ENCODE results near the gene MIPEP.

DNA sequence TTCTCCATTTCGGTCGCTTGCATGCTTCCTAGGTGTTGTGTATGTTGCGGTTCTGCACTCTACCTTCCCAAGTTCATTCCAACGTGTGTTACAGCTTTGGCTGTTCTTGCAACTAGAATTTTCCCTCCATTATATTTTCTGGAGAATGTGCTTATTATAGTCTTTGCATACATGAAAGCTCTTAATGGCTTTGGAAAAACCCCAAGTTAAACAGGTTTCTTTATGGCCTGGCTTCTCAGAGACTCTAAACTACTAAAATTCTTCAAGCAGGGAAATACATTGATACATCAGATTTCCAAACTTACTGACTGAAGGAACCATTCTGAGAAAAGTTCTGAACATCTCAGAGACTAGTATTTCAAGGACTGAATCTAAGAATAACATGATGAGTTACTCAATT is 11.9 kb downstream of the MIPEP start:
- TF ChIP-seq POLR2AphosphoS5 (IDR thresholded peaks at IDR 0.05): no peak
- TF ChIP-seq, protein P1, sequence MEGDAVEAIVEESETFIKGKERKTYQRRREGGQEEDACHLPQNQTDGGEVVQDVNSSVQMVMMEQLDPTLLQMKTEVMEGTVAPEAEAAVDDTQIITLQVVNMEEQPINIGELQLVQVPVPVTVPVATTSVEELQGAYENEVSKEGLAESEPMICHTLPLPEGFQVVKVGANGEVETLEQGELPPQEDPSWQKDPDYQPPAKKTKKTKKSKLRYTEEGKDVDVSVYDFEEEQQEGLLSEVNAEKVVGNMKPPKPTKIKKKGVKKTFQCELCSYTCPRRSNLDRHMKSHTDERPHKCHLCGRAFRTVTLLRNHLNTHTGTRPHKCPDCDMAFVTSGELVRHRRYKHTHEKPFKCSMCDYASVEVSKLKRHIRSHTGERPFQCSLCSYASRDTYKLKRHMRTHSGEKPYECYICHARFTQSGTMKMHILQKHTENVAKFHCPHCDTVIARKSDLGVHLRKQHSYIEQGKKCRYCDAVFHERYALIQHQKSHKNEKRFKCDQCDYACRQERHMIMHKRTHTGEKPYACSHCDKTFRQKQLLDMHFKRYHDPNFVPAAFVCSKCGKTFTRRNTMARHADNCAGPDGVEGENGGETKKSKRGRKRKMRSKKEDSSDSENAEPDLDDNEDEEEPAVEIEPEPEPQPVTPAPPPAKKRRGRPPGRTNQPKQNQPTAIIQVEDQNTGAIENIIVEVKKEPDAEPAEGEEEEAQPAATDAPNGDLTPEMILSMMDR (IDR thresholded peaks at IDR 0.05): no peak
- no peak for TF ChIP-seq POLR2A (IDR thresholded peaks at IDR 0.05)
- no peak for TF ChIP-seq EP300 (IDR thresholded peaks at IDR 0.05)
